ENCODE results near the gene POGLUT3. TPM values are rescaled to one million over a fixed set of nuclear protein-coding genes. Genes with fewer than 3 reads are reported as not detected.

POGLUT3 gene
- total RNA-seq, 1 donor from 2014 or later = 21.1 TPM

DNA sequence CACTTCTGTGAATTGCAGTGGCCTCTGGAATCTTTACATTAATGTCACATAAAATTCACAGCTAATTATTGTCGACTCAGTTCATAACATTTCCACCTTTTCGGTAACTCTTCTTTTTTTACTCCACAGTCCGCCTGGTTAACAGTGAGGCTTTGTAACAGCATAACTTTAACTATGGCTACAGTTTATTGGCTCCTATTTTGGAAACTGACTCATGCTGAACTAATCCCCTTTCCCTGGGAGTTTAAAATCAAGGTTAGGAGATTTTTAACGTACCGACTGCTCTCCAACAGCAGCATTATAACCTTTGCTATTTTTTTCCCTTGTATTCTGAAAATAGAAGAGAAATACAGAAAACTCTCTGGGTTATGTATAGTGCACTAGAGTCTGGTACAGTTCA lies 3.2 kb upstream of the POGLUT3 start:
- no peak for DNase-seq (ENCODE audit: low read depth)
- H3K4me3 ChIP-seq (ENCODE audit: low read depth, low read length) = no peak overlapping the region
- TF ChIP-seq CTCF (conservative IDR thresholded peaks at IDR 0.05; ENCODE audit: low read depth, low read length) = no peak

DNA sequence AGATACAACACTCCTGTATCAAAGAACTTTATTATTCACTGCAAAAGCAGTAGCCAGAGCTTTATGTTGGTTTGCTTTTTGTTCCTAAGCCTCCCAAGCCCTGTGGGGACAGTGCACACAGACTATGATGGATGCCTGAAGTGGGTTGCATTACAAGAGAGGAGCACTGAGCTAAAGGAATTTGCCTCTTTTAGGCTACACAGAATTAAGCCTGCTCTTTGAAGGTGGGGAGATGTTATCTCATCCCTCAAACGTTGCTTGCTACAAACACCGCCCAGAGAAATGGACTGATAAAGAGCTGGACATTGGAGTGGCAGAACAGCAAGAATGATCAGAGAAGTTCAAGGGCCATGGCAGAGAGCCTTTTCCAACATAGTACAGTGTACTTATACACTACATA lies 2.5 kb upstream of the POGLUT3 start:
- DNase-seq (ENCODE audit: low read depth) = no peak
- no peak overlapping the region for H3K4me3 ChIP-seq (ENCODE audit: low read depth, low read length)
- no peak for TF ChIP-seq CTCF (conservative IDR thresholded peaks at IDR 0.05; ENCODE audit: low read depth, low read length)

DNA sequence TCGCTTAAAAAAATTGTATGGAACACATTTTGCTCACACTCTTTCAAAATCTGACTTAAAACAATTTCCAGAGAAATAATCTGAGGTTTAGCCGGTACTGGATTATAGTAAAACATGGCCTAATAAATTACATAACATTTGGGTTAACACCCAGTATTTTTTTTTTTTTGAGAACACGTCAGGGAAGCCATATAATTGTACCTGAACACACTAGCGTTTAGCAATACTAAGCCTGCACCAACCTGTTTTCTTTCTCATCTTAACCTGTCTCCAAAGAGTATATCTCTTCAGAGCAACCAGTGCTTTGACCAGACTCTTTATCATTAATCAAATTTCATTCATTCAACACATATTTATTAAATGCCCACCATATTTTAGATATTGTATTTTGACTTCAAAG lies 2.0 kb upstream of the POGLUT3 start:
- H3K4me3 ChIP-seq (ENCODE audit: low read depth, low read length) = no peak overlapping the region
- no peak for TF ChIP-seq CTCF (conservative IDR thresholded peaks at IDR 0.05; ENCODE audit: low read depth, low read length)
- no peak for DNase-seq (ENCODE audit: low read depth)

- no peak for DNase-seq (ENCODE audit: low read depth)
- TF ChIP-seq CTCF (conservative IDR thresholded peaks at IDR 0.05; ENCODE audit: low read depth, low read length) = no peak
- H3K4me3 ChIP-seq (ENCODE audit: low read depth, low read length) = peak overlapping the region; percentile 59
Measured at GRCh38 chr11:108498816-108499408, 728 bp upstream of the POGLUT3 start.

GRCh38 chr11:108497317-108498045 lies 703 bp downstream of the POGLUT3 start:
- peak; percentile 86 for DNase-seq (ENCODE audit: low read depth)
- no peak for TF ChIP-seq CTCF (conservative IDR thresholded peaks at IDR 0.05; ENCODE audit: low read depth, low read length)
- H3K4me3 ChIP-seq (ENCODE audit: low read depth, low read length) = peak overlapping the region; percentile 59

- TF ChIP-seq CTCF (conservative IDR thresholded peaks at IDR 0.05; ENCODE audit: low read depth, low read length) = no peak
- no peak for DNase-seq (ENCODE audit: low read depth)
- H3K4me3 ChIP-seq (ENCODE audit: low read depth, low read length) = peak overlapping the region; percentile 59
Measured at GRCh38 chr11:108496643-108497256, 1.4 kb downstream of the POGLUT3 start.

Measured in epithelial cell of proximal tubule (primary cell).